ELR (cell line): ENCODE measurements around the gene FZR1.

Source experiments
- DNase-seq: peaks from one replicate; pipeline ENCODE4 v3.0.0-alpha.2; 2015; ENCODE audit warnings: low read depth

Gene FZR1

DNA sequence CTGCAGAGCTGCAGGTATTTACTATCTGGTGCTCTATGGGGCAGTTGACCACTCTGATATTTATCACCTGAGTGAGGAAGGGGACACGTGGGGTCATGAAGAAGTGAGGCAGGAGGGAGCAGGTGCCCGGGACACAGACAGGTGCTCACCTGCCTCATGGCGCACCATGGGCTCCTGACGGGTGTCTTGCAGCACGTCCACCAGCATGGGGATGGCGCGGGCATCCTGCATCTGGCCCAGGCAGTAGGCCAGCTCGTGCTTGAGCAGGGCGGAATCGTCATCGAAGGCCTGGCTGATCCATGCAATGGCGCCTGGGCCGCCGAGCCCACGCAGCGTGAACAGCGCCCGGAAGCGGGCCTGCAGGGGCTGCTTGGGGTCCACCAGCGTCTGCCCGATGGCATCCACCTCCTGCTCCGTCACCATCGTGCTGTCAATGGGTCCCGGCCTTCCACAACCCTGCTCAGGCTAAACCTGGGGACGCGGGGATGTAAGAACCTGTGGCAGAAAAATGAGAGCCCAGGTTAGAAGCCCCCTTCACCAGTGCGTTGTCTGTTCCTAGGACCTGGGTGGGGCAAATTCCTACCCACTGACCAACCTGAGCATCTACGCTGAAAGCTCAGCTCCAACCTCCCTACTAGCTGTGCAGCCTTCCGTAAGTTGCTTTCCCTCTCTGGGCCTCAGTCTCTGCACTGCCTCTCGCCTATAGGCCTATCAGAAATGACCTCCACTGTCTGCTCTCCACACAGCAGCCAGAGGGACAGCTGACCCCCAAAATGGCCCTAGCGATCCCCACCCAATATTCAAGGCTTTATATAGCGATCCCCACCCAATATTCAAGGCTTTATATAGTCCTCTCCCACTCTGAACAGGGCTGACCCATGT is 9.5 kb upstream of the FZR1 start:
- no peak for DNase-seq

DNA sequence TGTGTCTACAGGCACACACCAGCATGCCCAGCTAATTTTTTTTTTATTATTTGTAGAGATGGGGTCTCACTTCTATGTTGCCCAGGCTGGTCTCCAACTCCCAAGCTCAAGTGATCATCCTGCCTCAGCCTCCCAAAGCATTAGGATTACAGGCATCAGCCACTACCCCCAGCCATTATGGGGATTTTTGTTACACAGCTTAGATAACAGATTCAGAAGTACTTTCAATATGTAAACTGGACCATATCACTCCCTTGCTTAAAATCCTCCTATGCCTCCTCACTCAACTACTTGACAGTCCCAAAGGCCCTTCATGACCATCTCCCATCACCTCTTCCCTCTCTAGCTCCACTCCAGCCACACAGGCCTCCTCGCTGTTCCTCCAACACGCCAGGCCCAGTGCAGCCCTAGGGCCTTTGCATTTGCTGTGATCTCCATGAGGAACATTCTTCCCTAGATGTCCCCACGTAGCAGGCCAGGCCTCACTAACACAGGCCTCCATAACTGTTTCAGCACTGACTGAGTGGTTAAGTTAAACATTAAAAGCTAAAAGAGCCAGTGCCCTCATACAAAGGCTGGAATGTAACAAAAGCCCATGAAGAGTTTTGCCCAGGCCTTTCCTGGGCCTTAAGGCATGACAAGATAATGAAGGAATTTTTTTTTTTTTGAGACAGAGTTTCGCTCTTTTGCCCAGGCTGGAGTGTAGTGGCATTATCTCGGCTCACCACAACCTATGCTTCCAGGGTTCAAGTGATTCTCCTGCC is 8.2 kb upstream of the FZR1 start:
- DNase-seq, result no peak

DNA sequence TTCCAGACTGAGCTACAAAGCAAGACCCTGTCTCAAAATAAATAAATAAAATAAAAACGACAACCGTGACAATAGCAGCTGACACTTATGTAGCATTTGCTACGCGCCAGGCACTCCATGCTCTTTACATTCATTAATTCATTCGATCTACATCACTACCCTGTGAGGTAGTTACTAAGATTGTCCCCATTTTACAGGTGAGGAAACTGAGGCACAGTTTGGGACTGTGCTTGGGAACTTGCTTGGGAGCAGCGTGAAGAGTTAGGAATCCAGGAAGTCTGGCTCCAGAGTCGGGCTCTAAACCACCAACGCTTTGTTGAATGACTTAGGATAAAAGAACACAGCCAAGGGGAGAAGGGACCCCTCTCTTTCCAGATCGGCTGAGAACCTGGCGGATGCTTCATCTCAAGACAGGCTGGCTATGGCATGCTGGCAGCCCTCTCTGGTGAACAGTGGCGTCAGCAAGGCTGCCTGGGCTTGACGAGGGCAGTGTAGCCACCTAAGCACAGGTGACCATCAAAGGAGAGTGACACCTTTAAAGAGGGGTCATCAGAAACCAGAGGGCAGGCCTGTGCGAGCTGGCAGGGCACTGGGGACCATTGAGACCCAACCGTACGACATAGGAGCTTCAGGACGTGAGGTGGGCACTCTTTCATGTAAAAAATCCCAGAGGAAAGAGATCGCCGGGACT is 6.2 kb upstream of the FZR1 start:
- DNase-seq, result peak; percentile 14

GRCh38 chr19:3500429-3501101 is 5.5 kb upstream of the FZR1 start, which contains the start of gene DOHH:
Gene DOHH (minus strand): TSS chr19:3500674. CDS start chr19:3496814, 3,860 bp downstream.
- peak; percentile 97 for DNase-seq

- DNase-seq, result no peak
These were observed 4.3 kb upstream of the FZR1 start for GRCh38 chr19:3501780-3502179.

- DNase-seq, result peak; percentile 68
These were observed 3.0 kb upstream of the FZR1 start for GRCh38 chr19:3503036-3503572.

- DNase-seq, result peak; percentile 22
These were observed 1.4 kb upstream of the FZR1 start for GRCh38 chr19:3504735-3505134.

DNA sequence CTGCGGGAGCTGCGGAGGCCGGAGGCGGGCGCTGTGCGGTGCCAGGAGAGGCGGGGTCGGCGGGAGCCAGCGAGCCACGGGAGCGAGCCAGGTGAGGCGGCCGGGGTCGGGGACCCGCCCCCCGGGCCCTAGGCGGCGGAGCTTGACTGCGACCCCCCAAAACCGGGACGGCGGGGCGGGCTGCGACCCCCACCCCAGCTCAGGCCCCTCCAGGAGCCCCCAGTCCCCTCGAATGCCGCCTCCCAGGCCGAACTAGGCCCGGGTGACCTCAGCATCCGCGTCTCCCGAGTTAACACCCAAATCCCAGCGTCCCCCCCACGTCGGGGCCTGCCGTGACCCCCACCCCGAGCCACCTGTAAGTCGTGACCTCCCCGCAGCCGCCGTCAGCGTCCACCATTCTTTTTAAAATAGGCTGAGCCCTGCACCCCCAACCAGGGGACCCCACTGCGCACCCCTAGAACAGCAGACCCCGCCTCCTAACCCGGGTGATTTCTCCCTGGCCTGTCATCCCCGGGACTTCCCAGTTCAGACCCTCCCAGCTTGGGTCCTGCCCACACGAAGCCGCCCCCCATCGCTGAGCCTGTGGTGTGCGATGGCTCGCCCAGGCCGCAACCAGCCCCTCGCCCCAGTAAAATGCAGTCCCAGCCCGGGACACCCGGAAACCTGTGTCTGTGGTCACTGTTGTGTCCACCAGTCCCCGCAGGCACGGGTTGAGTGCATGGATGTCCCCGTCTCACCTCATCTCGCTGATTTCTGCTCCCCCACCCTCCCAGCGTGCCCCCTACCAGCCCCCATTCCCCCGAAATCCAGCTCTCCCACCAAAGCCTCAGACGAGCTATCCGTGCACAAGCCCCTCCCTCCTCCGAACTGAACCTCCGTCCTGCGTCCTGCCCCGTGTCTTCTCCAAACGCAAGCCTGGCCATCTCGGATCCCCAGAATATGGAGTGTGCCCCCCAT is 551 bp downstream of the FZR1 start:
- peak; percentile 52 for DNase-seq

GRCh38 chr19:3507371-3508120 is 1.4 kb downstream of the FZR1 start:
- peak; percentile 42 for DNase-seq

GRCh38 chr19:3508121-3508661 is 2.1 kb downstream of the FZR1 start:
- DNase-seq, result peak; percentile 19

DNA sequence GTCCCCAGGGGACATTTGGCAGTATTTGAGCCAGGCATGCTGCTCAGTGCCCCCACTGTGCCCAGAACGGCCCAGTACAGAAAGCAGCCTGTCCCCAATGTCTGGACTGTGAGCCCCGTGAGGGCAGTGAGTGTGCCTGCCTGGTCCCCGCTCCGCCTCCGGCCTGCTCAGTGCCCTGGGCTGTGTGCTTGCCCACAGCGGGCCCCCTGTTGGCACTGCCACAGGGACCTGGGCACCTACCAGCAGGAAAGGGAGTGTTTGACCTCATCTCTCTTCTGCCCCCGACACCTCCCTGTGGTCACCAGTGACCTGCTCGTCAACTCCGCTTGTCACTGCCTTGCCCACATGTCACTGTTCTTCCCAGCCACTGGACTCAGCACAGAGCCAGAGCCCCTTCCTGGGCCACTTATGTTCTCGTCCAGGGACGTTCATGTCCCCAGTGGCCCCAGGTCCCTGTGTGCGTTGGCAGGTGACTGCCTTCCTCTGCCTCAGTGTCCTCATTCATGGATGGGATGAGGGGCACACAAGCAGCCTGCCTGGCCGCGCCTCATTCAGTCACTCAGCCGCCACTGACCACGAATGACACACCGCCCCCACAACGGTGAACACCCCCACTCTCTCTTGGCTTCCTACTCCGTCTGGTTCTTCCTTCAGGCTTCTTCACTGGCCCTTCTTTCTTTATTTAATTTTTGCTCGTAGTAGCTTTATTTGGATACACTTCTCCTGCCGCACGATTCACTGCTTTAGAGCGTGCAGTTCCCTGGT is 2.8 kb downstream of the FZR1 start:
- peak; percentile 55 for DNase-seq

DNA sequence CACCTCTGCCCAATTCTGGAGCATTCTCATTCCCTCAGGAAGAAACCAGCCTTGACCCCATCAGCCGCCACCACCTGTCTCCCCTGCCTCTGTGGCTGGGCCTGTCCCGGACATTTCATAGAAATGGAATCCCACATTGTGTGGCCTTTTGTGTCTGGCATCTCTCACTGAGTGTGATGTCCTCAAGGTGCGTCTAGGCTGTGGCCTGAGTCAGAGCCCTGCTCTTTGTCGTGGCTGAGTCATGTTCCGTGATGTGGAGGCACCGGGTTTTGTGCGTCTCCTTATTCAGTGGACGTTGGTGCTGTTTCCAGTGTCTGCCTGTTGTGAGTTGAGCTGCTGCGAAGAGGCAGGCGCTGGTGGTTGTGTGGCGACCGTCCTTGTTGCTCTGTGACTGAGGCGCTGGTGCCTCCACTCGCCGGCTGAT is 3.5 kb downstream of the FZR1 start:
- peak; percentile 89 for DNase-seq

DNA sequence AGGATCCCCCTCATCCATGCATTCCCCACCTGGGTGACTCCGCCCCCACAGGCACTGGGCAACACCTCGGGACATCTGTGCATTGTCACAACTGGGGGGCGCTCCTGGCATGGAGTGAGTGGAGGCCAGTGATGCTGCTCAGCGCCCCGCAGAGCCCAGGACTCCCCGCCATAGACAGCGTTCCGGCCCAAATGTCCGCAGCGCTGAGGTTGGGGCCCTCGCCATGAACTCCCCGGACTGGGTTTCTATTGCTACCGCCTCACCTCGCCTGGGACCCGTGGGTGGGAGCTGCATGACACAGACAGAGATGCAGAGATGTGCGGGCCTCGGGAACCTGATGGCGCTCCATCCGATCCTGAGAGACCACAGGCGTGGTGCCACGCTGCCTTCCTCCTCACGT is 4.6 kb downstream of the FZR1 start:
- no peak for DNase-seq

GRCh38 chr19:3511506-3512251 is 5.6 kb downstream of the FZR1 start:
- DNase-seq, result no peak

GRCh38 chr19:3512562-3513228 is 6.6 kb downstream of the FZR1 start:
- no peak for DNase-seq

- peak; percentile 56 for DNase-seq
These were observed 7.4 kb downstream of the FZR1 start for GRCh38 chr19:3513229-3514140.
